ENCODE measurements around the gene BMPER.

Gene BMPER

GRCh38 chr7:33902746-33903145 is 2.6 kb upstream of the BMPER start:
- H3K4me3 ChIP-seq (ENCODE audit: low read length), result no peak overlapping the region
- TF ChIP-seq, protein P1, sequence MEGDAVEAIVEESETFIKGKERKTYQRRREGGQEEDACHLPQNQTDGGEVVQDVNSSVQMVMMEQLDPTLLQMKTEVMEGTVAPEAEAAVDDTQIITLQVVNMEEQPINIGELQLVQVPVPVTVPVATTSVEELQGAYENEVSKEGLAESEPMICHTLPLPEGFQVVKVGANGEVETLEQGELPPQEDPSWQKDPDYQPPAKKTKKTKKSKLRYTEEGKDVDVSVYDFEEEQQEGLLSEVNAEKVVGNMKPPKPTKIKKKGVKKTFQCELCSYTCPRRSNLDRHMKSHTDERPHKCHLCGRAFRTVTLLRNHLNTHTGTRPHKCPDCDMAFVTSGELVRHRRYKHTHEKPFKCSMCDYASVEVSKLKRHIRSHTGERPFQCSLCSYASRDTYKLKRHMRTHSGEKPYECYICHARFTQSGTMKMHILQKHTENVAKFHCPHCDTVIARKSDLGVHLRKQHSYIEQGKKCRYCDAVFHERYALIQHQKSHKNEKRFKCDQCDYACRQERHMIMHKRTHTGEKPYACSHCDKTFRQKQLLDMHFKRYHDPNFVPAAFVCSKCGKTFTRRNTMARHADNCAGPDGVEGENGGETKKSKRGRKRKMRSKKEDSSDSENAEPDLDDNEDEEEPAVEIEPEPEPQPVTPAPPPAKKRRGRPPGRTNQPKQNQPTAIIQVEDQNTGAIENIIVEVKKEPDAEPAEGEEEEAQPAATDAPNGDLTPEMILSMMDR (conservative IDR thresholded peaks at IDR 0.05; ENCODE audit: low read length), result no peak
- no peak for DNase-seq (ENCODE audit: low read depth)

GRCh38 chr7:33903791-33904680 is 1.3 kb upstream of the BMPER start:
- H3K4me3 ChIP-seq (ENCODE audit: low read length), result peak overlapping the region; percentile 82
- peak; percentile 74 for DNase-seq (ENCODE audit: low read depth)
- TF ChIP-seq, protein P1 (conservative IDR thresholded peaks at IDR 0.05; ENCODE audit: low read length), result no peak; the same call in 1 of the 2 replicates

DNA sequence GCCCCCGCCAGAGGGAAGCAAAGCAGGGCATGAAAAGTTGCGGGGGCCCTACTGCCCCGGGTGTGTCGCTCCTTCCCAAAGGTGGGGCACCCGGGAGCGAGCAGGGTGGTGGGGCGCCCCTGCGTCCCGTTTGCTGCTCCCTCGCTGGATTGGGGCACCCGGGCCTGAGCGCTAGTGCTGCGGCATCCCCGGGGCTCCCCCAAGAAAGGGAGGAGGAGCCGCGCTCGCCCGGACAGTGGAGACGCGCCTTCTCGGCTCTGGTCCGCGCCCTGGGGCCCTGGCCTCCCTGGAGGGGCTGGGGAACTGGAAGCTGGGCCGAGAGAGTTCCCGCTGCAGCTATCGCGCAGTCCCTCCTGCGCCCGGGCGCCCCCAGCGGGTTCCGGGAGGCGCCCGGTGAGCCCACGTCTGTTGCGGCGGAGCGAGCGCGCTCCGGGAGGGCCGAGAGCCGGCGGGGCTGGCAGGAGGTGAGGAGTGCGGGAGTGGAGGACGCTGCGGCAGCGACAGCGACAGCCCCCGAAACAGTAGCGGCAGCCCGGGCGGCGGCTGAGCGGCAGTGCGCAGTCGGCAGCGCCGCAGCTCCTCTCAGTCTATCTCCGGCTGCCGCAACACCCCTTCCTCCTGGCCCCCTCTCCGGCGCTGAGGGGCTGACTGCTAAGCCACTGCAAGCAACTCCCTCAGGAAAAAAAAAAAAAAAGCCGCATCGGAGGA is 504 bp upstream of the BMPER start:
- peak overlapping the region; percentile 82 for H3K4me3 ChIP-seq (ENCODE audit: low read length)
- peak; percentile 72 for DNase-seq (ENCODE audit: low read depth)
- TF ChIP-seq, protein P1 (conservative IDR thresholded peaks at IDR 0.05; ENCODE audit: low read length), result peak; percentile 22

DNA sequence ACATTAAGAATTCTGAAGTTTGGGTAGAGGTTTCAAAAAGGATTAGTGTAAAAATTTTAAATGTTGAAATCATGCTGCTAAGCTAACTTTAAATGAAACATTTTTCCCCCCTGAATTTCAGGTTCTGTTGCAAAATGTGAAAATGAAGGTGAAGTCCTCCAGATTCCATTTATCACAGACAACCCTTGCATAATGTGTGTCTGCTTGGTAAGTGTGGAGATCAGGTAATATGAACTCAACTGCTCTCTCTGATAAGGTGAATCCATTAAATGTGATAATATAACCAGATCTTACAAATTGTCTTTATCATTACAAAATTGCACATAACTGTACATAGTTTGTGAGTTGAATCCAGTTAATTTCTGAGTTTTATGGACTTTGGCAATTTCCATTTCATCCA is 1.4 kb downstream of the BMPER start:
- peak overlapping the region; percentile 82 for H3K4me3 ChIP-seq (ENCODE audit: low read length)
- TF ChIP-seq, protein P1 (conservative IDR thresholded peaks at IDR 0.05; ENCODE audit: low read length), result no peak
- no peak for DNase-seq (ENCODE audit: low read depth)

GRCh38 chr7:33907625-33908024 is 2.3 kb downstream of the BMPER start:
- TF ChIP-seq, protein P1 (conservative IDR thresholded peaks at IDR 0.05; ENCODE audit: low read length), result no peak
- DNase-seq (ENCODE audit: low read depth), result no peak
- peak overlapping the region; percentile 82 for H3K4me3 ChIP-seq (ENCODE audit: low read length)

GRCh38 chr7:33909318-33909717 is 4.0 kb downstream of the BMPER start:
- H3K4me3 ChIP-seq (ENCODE audit: low read length), result no peak overlapping the region
- TF ChIP-seq, protein P1 (conservative IDR thresholded peaks at IDR 0.05; ENCODE audit: low read length), result no peak
- no peak for DNase-seq (ENCODE audit: low read depth)

Measured in AG10803 (cell line).